Glomerular endothelial cell (primary cell): Measurements from ENCODE around the gene SNTN. TPM values are rescaled to one million over a fixed set of nuclear protein-coding genes. Genes with fewer than 3 reads are reported as not detected.

ENCODE experiments used
- DNase-seq: peaks from one replicate; pipeline ENCODE4 v3.0.0-alpha.2; 2011; ENCODE audit warnings: low read depth, low spot score; ENCODE audit errors: extremely low read depth
- total RNA-seq: library from RNA; depleted of rRNA; stranded (reverse); fragments of >200 nt; gene quantifications from 2 replicates; pipeline ENCODE4 v1.2.3, GENCODE V29; 2015

The SNTN gene
- total RNA-seq, 1 donor from 2014 or later, result not detected

- DNase-seq, result no peak
Observed at GRCh38 chr3:63670544-63670943, 18.1 kb downstream of the SNTN start.

- DNase-seq, result no peak
Observed at GRCh38 chr3:63673111-63673510, 20.6 kb downstream of the SNTN start.

- no peak for DNase-seq
Observed at GRCh38 chr3:63674586-63674985, 22.1 kb downstream of the SNTN start.

- no peak for DNase-seq
Observed at GRCh38 chr3:63679186-63679585, 26.7 kb downstream of the SNTN start.

- DNase-seq, result no peak
Observed at GRCh38 chr3:63684081-63684480, 31.6 kb downstream of the SNTN start.

- DNase-seq, result no peak
Observed at GRCh38 chr3:63685340-63685739, 32.9 kb downstream of the SNTN start.

- no peak for DNase-seq
Observed at GRCh38 chr3:63687278-63688225, 35.1 kb downstream of the SNTN start.

GRCh38 chr3:63689285-63689684 is 36.8 kb downstream of the SNTN start:
- DNase-seq, result no peak

- DNase-seq, result no peak
Observed at GRCh38 chr3:63693351-63693750, 40.9 kb downstream of the SNTN start.

- DNase-seq, result no peak
Observed at GRCh38 chr3:63705092-63705645, 52.7 kb downstream of the SNTN start.

- no peak for DNase-seq
Observed at GRCh38 chr3:63706321-63707085, 54.0 kb downstream of the SNTN start.

- DNase-seq, result no peak
Observed at GRCh38 chr3:63707731-63708130, 55.3 kb downstream of the SNTN start.

GRCh38 chr3:63709576-63709975 is 57.1 kb downstream of the SNTN start:
- no peak for DNase-seq

Other genes starting within 250 kb of the SNTN start
- gene C3orf49, start 166.6 kb downstream of the SNTN start, total RNA-seq, result not detected in 2 replicates
- 58.3 and 59.1 TPM in 2 replicates for gene THOC7, start 211.1 kb downstream of the SNTN start, total RNA-seq
- gene ATXN7, start 211.2 kb downstream of the SNTN start, total RNA-seq, result 8.7 and 21.0 TPM in 2 replicates